ENCODE data around the gene KIF25. TPM values are rescaled to one million over a fixed set of nuclear protein-coding genes. Genes with fewer than 3 reads are reported as not detected.
A peak's percentile ranks its signal among the peaks of the same experiment; 100 is the strongest.

The KIF25 gene
- total and polyA plus RNA-seq, 8 donors, result 0.31 to 0.37 (median 0.33) TPM; not detected in 5

DNA sequence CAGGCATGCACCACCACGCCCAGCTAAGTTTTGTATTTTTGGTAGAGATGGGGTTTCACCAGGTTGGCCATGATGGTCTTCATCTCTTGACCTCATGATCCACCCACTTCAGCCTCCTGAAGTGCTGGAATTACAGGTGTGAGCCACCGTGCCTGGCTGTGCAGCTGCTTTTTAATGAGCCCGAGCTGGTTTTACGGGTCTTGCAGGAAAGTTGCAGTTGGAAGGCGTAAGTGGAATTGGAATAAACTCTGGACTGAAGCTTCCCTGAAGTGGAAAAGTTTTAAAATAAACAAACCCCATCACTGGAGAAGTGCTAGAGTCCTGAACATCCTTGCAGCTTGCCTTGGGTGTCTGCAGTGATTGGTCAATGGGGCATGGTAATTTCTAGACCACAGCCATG, 40.4 kb downstream of the KIF25 start:
- no peak for DNase-seq
- H3K4me3 ChIP-seq, result no peak overlapping the region
- 61 to 83% (median 75%) methylated on average over 5 of the region's 5 CpGs for WGBS, 5 donors
- H3K9me3 ChIP-seq, result peaks cover 8 to 39% (median 29%) of the 10 kb centered on the region in 4 donors
- H3K36me3 ChIP-seq, result no peaks in the 10 kb centered on the region
- TF ChIP-seq POLR2A (IDR thresholded peaks at IDR 0.05), result no peak
- no peak for TF ChIP-seq CTCF (IDR thresholded peaks at IDR 0.05)
- TF ChIP-seq POLR2AphosphoS5 (IDR thresholded peaks at IDR 0.05), result no peak
- no peak for TF ChIP-seq EP300 (IDR thresholded peaks at IDR 0.05)
- intact Hi-C loops (cut with DNase I; ENCODE audit: low total_unique reads), result no loop called here
- peaks cover 7 to 18% (median 8%) of the 10 kb centered on the region in 4 donors for H3K4me1 ChIP-seq
- H3K27ac ChIP-seq, result peak overlapping the region in 2 of 5 donors; percentile 18 to 79
- no peaks in the 10 kb centered on the region for H3K27me3 ChIP-seq

DNA sequence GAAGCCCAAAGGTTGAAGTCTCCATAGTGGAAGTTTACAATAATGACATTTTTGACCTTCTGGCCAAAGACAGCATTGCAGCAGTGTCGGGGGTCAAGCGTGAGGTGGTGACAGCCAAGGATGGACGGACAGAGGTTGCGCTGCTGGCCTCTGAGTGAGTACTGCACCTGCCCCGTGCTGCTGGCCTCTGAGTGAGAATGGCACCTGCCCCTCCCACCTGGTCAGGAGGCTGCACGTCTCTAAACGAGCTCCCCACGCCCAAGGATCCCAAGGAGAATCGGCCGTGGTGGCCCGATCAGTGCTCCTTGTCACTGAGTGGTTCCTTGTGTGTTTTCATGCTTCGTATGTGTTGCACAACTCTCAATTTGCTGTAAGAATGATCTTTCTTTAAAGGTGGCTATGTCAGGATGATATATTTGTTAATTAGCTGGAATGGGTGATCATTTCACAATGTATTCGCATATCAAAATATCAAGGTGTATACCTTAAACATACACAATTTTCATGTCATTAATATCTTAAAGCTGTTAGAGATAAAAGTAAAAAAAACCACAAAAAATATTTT, 41.2 kb downstream of the KIF25 start:
- TF ChIP-seq POLR2AphosphoS5 (IDR thresholded peaks at IDR 0.05), result no peak
- no peak for TF ChIP-seq EP300 (IDR thresholded peaks at IDR 0.05)
- TF ChIP-seq CTCF (IDR thresholded peaks at IDR 0.05), result no peak
- TF ChIP-seq POLR2A (IDR thresholded peaks at IDR 0.05), result no peak
- H3K9me3 ChIP-seq, result peaks cover 8 to 39% (median 29%) of the 10 kb centered on the region in 4 donors
- no peak for DNase-seq
- no peak overlapping the region for H3K4me3 ChIP-seq
- peaks cover 7 to 18% (median 8%) of the 10 kb centered on the region in 4 donors for H3K4me1 ChIP-seq
- H3K27me3 ChIP-seq, result no peaks in the 10 kb centered on the region
- 89 to 95% (median 94%) methylated on average over 13 of the region's 13 CpGs for WGBS, 5 donors
- intact Hi-C loops (cut with DNase I; ENCODE audit: low total_unique reads), result no loop called here
- H3K27ac ChIP-seq, result no peak overlapping the region
- H3K36me3 ChIP-seq, result no peaks in the 10 kb centered on the region

GRCh38 chr6:168039301-168039700, 41.8 kb downstream of the KIF25 start:
- 73 to 93% (median 90%) methylated on average over 4 of the region's 4 CpGs for WGBS, 5 donors
- no peaks in the 10 kb centered on the region for H3K36me3 ChIP-seq
- no peaks in the 10 kb centered on the region for H3K27me3 ChIP-seq
- intact Hi-C loops (cut with DNase I; ENCODE audit: low total_unique reads), result no loop called here
- no peak overlapping the region for H3K4me3 ChIP-seq
- H3K4me1 ChIP-seq, result peaks cover 7 to 18% (median 8%) of the 10 kb centered on the region in 4 donors
- H3K27ac ChIP-seq, result no peak overlapping the region
- DNase-seq, result no peak
- H3K9me3 ChIP-seq, result peaks cover 8 to 39% (median 29%) of the 10 kb centered on the region in 4 donors
- TF ChIP-seq EP300 (IDR thresholded peaks at IDR 0.05), result no peak
- no peak for TF ChIP-seq CTCF (IDR thresholded peaks at IDR 0.05)
- no peak for TF ChIP-seq POLR2AphosphoS5 (IDR thresholded peaks at IDR 0.05)
- no peak for TF ChIP-seq POLR2A (IDR thresholded peaks at IDR 0.05)

GRCh38 chr6:168039849-168040248, 42.4 kb downstream of the KIF25 start:
- Histone ChIP-seq H3K36me3 (no peaks in the 10 kb centered on the region), H3K27me3 (no peaks in the 10 kb centered on the region), H3K27ac (no peak overlapping the region), H3K4me1 (peaks cover 7 to 16% (median 8%) of the 10 kb centered on the region in 4 donors), H3K4me3 (no peak overlapping the region), H3K9me3 (peaks cover 8 to 39% (median 29%) of the 10 kb centered on the region in 4 donors)
- intact Hi-C loops (cut with DNase I; ENCODE audit: low total_unique reads), result no loop called here
- 84 to 90% (median 86%) methylated on average over 13 of the region's 13 CpGs for WGBS, 5 donors
- no peak for DNase-seq
- no peak for TF ChIP-seq CTCF (IDR thresholded peaks at IDR 0.05)
- TF ChIP-seq EP300 (IDR thresholded peaks at IDR 0.05), result no peak
- no peak for TF ChIP-seq POLR2A (IDR thresholded peaks at IDR 0.05)
- TF ChIP-seq POLR2AphosphoS5 (IDR thresholded peaks at IDR 0.05), result no peak
